ENCODE measurements around the gene ALPI. TPM values are rescaled to one million over a fixed set of nuclear protein-coding genes. Genes with fewer than 3 reads are reported as not detected.
"Not testable (repeated sequence)": the region's sequence is repeated elsewhere in the genome, so short reads cannot be mapped to it uniquely, and the experiment has no call there.

The ALPI gene
- polyA plus RNA-seq (2012; ENCODE audit: insufficient read depth, insufficient read length, low read depth) = not detected

DNA sequence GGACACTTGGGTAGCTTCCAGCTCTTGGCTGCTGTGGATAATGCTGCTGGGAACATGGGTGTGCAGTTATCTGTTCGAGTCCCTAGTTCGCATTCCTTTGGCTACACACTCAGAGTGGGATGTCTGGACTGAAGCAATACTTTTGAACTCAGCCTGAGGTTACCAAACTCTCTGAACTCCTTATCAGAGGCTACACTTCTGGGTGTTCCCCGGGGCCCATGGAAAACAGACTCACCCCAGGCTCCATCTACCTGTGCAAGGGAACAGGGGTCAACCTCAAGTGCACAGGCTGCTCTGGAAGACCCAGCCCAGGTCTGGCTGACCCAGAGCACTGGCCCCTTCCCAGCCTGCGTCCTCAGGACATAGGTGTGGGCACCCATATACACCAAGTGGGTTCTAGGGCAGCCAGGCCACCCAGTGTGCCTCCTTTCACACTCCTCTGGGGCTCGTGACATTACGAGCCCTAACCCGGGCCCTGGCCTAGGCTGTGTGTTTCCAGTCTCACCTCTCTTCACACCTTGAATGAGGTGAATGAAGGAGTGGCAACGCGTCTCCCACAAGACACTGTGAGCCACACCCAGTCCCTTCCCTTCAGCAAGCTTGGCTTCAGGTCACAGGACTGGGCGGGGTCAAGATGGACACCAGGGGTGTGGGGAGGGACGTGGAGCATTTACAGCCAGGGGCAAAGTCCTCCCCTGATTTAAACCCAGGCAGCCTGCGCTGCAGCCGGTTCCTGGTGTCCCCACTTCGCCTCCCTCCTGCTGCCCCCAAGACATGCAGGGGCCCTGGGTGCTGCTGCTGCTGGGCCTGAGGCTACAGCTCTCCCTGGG, at the start of gene ALPI:
Gene ALPI, plus strand, starts transcription at position 728 of the 830 bp plus-strand sequence. Its CDS starts 47 bp downstream, at position 775.
- Histone ChIP-seq H3K4me3 (ENCODE audit: low read depth, low read length) (no peak within 1 kb of the TSS), H3K4me1 (no peaks in the 10 kb centered on the region), H3K9me3 (no peaks in the 10 kb centered on the region), H3K36me3 (no peaks in the 10 kb centered on the region), H3K27me3 (peaks cover 10% of the 10 kb centered on the region; the same call in 1 of the 2 replicates)
- TF ChIP-seq, protein P1, sequence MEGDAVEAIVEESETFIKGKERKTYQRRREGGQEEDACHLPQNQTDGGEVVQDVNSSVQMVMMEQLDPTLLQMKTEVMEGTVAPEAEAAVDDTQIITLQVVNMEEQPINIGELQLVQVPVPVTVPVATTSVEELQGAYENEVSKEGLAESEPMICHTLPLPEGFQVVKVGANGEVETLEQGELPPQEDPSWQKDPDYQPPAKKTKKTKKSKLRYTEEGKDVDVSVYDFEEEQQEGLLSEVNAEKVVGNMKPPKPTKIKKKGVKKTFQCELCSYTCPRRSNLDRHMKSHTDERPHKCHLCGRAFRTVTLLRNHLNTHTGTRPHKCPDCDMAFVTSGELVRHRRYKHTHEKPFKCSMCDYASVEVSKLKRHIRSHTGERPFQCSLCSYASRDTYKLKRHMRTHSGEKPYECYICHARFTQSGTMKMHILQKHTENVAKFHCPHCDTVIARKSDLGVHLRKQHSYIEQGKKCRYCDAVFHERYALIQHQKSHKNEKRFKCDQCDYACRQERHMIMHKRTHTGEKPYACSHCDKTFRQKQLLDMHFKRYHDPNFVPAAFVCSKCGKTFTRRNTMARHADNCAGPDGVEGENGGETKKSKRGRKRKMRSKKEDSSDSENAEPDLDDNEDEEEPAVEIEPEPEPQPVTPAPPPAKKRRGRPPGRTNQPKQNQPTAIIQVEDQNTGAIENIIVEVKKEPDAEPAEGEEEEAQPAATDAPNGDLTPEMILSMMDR (IDR thresholded peaks at IDR 0.05; ENCODE audit: low read depth, low read length) = no peak
- DNase-seq = no peak

DNA sequence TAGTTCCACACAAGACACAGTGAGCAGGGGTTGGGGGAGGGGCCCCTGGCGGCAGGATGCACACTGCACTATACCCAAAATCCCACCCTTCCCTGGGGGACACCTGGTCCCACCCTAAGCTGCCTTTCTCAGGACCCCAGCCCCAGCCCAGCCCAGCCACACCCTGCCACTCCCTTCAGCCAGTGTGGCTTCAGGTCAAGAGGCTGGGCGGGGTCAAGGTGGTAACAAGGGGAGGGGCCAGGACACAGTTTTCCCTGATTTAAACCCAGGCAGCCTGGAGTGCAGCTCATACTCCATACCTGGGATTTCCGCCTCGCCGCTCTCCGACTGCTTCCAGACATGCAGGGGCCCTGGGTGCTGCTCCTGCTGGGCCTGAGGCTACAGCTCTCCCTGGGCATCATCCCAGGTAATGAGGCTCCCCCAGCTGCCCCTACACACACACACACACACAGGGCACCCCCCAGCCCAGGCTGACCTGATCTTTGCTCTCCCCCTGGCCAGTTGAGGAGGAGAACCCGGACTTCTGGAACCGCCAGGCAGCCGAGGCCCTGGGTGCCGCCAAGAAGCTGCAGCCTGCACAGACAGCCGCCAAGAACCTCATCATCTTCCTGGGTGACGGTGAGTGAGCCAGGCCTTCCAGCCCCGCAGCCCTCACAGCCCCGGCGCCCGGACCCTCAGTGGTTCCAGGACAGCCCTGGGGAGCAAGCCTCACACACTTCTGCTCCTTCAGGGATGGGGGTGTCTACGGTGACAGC, 49.2 kb upstream of the ALPI start, which contains the start of gene ALPG:
Gene ALPG, plus strand, starts transcription at position 289 of the 755 bp plus-strand sequence. Its CDS starts 51 bp downstream, at position 340.
- Histone ChIP-seq H3K4me3 (ENCODE audit: low read depth, low read length) (no peak within 1 kb of the TSS), H3K4me1 (no peaks in the 10 kb centered on the region), H3K9me3 (no peaks in the 10 kb centered on the region), H3K27me3 (peaks cover 19% of the 10 kb centered on the region), H3K36me3 (no peaks in the 10 kb centered on the region)
- no peak for DNase-seq
- TF ChIP-seq, protein P1 (IDR thresholded peaks at IDR 0.05; ENCODE audit: low read depth, low read length) = no peak

DNA sequence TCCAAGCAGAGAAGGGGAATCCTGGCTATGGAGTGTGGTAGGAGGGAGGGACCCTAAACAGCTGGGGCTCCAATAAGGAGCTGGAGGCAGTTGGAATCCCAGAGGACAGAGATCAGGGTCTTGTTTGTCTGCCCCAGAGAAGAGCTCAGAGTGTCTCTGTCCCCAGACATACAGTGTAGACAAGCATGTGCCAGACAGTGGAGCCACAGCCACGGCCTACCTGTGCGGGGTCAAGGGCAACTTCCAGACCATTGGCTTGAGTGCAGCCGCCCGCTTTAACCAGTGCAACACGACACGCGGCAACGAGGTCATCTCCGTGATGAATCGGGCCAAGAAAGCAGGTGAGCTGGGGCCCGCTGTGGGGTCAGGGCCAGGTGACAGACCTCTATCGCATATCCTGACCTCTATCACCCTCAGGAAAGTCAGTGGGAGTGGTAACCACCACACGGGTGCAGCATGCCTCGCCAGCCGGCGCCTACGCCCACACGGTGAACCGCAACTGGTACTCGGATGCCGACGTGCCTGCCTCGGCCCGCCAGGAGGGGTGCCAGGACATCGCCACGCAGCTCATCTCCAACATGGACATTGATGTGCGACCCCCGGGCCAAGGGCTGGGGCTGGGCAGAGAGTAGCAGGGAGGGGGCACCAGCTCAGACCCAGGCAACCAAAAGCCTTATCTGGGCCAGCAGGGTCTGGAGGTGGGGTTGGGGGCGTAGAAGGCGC, 48.4 kb upstream of the ALPI start:
- not testable (repeated sequence) for DNase-seq; H3K4me1 ChIP-seq; H3K9me3 ChIP-seq; H3K36me3 ChIP-seq; H3K4me3 ChIP-seq (ENCODE audit: low read depth, low read length)
- H3K27me3 ChIP-seq = peaks cover 27% of the 10 kb centered on the region

DNA sequence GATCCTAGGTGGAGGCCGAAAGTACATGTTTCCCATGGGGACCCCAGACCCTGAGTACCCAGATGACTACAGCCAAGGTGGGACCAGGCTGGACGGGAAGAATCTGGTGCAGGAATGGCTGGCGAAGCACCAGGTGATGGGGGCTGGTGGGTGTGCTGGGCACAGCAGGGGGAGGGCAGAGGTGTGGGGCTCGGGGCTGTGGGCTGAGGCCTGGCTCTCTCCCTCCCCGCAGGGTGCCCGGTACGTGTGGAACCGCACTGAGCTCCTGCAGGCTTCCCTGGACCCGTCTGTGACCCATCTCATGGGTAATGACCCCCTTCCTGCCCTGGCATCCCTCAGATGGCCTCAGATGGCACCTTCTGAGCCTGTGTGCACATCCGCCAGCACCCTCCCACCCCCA, 47.7 kb upstream of the ALPI start:
- not testable (repeated sequence) for DNase-seq; H3K9me3 ChIP-seq; H3K36me3 ChIP-seq; H3K4me3 ChIP-seq (ENCODE audit: low read depth, low read length); H3K4me1 ChIP-seq
- H3K27me3 ChIP-seq = peaks cover 34% of the 10 kb centered on the region

DNA sequence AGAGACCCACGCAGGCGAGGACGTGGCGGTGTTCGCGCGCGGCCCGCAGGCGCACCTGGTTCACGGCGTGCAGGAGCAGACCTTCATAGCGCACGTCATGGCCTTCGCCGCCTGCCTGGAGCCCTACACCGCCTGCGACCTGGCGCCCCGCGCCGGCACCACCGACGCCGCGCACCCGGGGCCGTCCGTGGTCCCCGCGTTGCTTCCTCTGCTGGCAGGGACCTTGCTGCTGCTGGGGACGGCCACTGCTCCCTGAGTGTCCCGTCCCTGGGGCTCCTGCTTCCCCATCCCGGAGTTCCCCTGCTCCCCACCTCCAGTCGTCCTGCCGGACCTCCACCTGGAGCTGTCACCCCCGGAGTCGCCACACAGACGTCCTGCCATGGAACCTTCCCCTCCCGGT, 46.3 kb upstream of the ALPI start:
- not testable (repeated sequence) for H3K36me3 ChIP-seq; H3K4me3 ChIP-seq (ENCODE audit: low read depth, low read length); DNase-seq; H3K9me3 ChIP-seq; H3K4me1 ChIP-seq
- H3K27me3 ChIP-seq = peaks cover 45% of the 10 kb centered on the region

DNA sequence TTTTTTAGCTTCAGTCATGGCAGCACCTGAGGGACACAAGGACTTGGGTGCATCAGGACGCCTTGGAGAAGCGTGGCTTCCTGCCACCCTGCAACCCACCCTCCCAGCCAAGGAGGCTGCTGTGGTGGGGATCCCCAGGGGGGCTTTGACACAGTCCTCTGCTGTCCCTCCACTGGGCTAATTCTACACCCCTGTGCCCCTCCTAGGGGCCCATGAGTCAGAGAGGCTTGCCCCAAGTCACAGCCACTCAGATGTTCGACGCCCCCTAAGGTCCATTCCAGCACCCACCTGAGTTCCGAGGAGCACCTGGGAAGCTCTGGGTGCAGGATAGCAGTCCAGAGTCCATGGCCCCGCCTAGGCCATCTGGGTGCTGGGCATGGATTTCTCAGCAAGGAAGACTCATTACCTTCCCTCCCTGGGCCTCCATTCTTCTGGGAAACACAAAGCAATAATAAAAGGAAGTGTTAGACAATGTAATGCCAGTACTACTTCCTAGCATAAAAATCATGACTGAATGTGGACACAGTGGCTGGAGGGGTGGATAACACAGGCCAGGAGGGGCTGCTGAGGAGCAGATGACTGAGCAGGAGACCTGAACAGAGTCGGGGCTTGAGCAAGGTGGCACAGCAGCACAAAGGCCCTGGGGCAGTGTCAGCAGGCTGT, 45.6 kb upstream of the ALPI start:
- no peaks in the 10 kb centered on the region for H3K36me3 ChIP-seq
- no peak overlapping the region for H3K4me3 ChIP-seq (ENCODE audit: low read depth, low read length)
- H3K4me1 ChIP-seq = no peaks in the 10 kb centered on the region
- DNase-seq = no peak
- peaks cover 45% of the 10 kb centered on the region for H3K27me3 ChIP-seq
- H3K9me3 ChIP-seq = no peaks in the 10 kb centered on the region
- TF ChIP-seq, protein P1 (IDR thresholded peaks at IDR 0.05; ENCODE audit: low read depth, low read length) = no peak

All from BE2C (cell line).